H1 (cell line): ENCODE results near the gene NRXN2. TPM values are rescaled to one million over a fixed set of nuclear protein-coding genes. Genes with fewer than 3 reads are reported as not detected.

Experiments used
- CTCF ChIA-PET: fragments of 300-600 bp; sonication (Branson Sonifier 250); formaldehyde crosslinking; loops from one replicate; lab custom pipeline; 2021; ENCODE audit not compliant: partially characterized antibody; lab: Charles Lee
- POLR2A ChIA-PET: fragments of 300-600 bp; sonication (Branson Sonifier 250); formaldehyde crosslinking; loops from one replicate; lab custom pipeline; 2021; ENCODE audit warnings: inconsistent platforms; ENCODE audit not compliant: partially characterized antibody; lab: Charles Lee
- DNase-seq, 2 experiments: peaks; one replicate each; pipeline versions ENCODE4 v3.0.0 to v3.0.0-alpha.2; 2010 to 2022; ENCODE audit warnings: low spot score in 2 of 2, low read depth in 1 of 2, mixed read lengths in 1 of 2
- FAIRE-seq: peaks from 2 replicates; lab custom pipeline; 2011; peaks lifted over from hg19 to GRCh38; lab: Jason Lieb, UNC
- H2AFZ ChIP-seq: 2 replicates; pipeline ENCODE4 v1.8.1; 2012; ENCODE audit warnings: low read length, inconsistent platforms
- H2AK5ac ChIP-seq: 2 replicates; pipeline ENCODE4 v1.6.1; 2013; ENCODE audit warnings: low read depth, low read length
- H2BK120ac ChIP-seq: replicated peaks from 2 replicates; pipeline ENCODE3; 2013; ENCODE audit warnings: low read depth, low read length, inconsistent platforms
- H2BK12ac ChIP-seq: 2 replicates; pipeline ENCODE4 v1.6.1; 2013; ENCODE audit warnings: low read depth, low read length
- H2BK15ac ChIP-seq: 2 replicates; pipeline ENCODE4 v1.6.1; 2013; ENCODE audit warnings: low read length
- H2BK20ac ChIP-seq: 2 replicates; pipeline ENCODE4 v1.6.1; 2013; ENCODE audit warnings: low read length
- H2BK5ac ChIP-seq: 2 replicates; pipeline ENCODE4 v1.6.1; 2013; ENCODE audit warnings: low read depth, low read length
- H3K14ac ChIP-seq: 2 replicates; pipeline ENCODE4 v1.6.1; 2013; ENCODE audit warnings: inconsistent platforms; ENCODE audit not compliant: insufficient read length
- H3K18ac ChIP-seq: 2 replicates; pipeline ENCODE4 v1.6.1; 2013; ENCODE audit warnings: low read length; ENCODE audit errors: extremely low read depth
- H3K23ac ChIP-seq: 2 replicates; pipeline ENCODE4 v1.6.1; 2013; ENCODE audit warnings: inconsistent platforms; ENCODE audit not compliant: insufficient read length
- H3K23me2 ChIP-seq: 2 replicates; pipeline ENCODE4 v1.6.1; 2013; ENCODE audit warnings: low read depth, low read length
- H3K27ac ChIP-seq: 2 replicates; pipeline ENCODE4 v1.6.1; 2011; ENCODE audit warnings: low read depth, low read length, inconsistent platforms
- H3K27me3 ChIP-seq, 4 experiments: replicated peaks in 1 of 4; 1 replicate in 1 of 4; 2 replicates in 3 of 4; pipeline versions ENCODE4 v1.6.1 to v1.8.1; 2011 to 2013; ENCODE audit warnings: low read length in 3 of 4, mild to moderate bottlenecking in 3 of 4, inconsistent platforms in 2 of 4, mixed read lengths in 2 of 4, moderate library complexity in 1 of 4; ENCODE audit not compliant: control insufficient read depth in 3 of 4, insufficient read depth in 3 of 4; ENCODE audit errors: extremely low read depth in 1 of 4
- H3K36me3 ChIP-seq, 4 experiments: 2 replicates each; pipeline versions ENCODE4 v1.6.1 to v1.8.1; 2011 to 2013; ENCODE audit warnings: mild to moderate bottlenecking in 4 of 4, low read length in 3 of 4, moderate library complexity in 2 of 4, control low read depth in 1 of 4, inconsistent platforms in 1 of 4; ENCODE audit not compliant: insufficient read depth in 4 of 4, control insufficient read depth in 2 of 4
- H3K4ac ChIP-seq: replicated peaks from 2 replicates; pipeline ENCODE3; 2013; ENCODE audit warnings: low read length, low read depth, mixed read lengths, inconsistent platforms; ENCODE audit not compliant: insufficient read length
- H3K4me1 ChIP-seq, 4 experiments: replicated peaks in 1 of 4; 1 replicate in 1 of 4; 2 replicates in 3 of 4; pipeline versions ENCODE4 v1.6.1 to v1.8.1; 2011 to 2013; ENCODE audit warnings: low read length in 3 of 4, inconsistent platforms in 2 of 4, mixed read lengths in 1 of 4; ENCODE audit not compliant: insufficient read depth in 4 of 4, control insufficient read depth in 3 of 4
- H3K4me2 ChIP-seq, 2 experiments: 2 replicates each; pipeline versions ENCODE4 v1.6.1 to v1.8.1; 2011 to 2013; ENCODE audit warnings: low read depth in 2 of 2, low read length in 2 of 2, control low read depth in 1 of 2, inconsistent platforms in 1 of 2, mild to moderate bottlenecking in 1 of 2; ENCODE audit not compliant: insufficient read depth in 1 of 2
- H3K4me3 ChIP-seq, 4 experiments: fragments of 200-600, 300-600 bp in 1 of 4; sonication (generic), shearing (Covaris generic), sonication (Bioruptor Twin) in 1 of 4; 2 replicates each; pipeline versions ENCODE4 v1.5.1 to v1.8.1; 2011 to 2016; ENCODE audit warnings: low read length in 4 of 4, low read depth in 3 of 4, control low read depth in 2 of 4, inconsistent platforms in 2 of 4, mild to moderate bottlenecking in 2 of 4, mixed read lengths in 1 of 4, moderate library complexity in 1 of 4; ENCODE audit not compliant: insufficient read depth in 2 of 4; ENCODE audit errors: extremely low read depth in 1 of 4
- H3K56ac ChIP-seq: replicated peaks from 2 replicates; pipeline ENCODE3; 2013; ENCODE audit warnings: low read depth, mild to moderate bottlenecking, mixed read lengths, low read length, inconsistent platforms; ENCODE audit not compliant: insufficient read length
- H3K79me1 ChIP-seq: 2 replicates; pipeline ENCODE4 v1.6.1; 2013; ENCODE audit warnings: low read depth, low read length, control low read depth
- H3K79me2 ChIP-seq, 2 experiments: 2 replicates each; pipeline versions ENCODE4 v1.6.1 to v1.8.1; 2012 to 2013; ENCODE audit warnings: low read length in 2 of 2, mild to moderate bottlenecking in 2 of 2, inconsistent platforms in 1 of 2; ENCODE audit not compliant: insufficient read depth in 2 of 2, control insufficient read depth in 1 of 2
- H3K9ac ChIP-seq, 4 experiments: replicated peaks in 1 of 4; 1 replicate in 1 of 4; 2 replicates in 3 of 4; pipeline versions ENCODE4 v1.6.1 to v1.8.1; 2011 to 2013; ENCODE audit warnings: low read depth in 3 of 4, low read length in 3 of 4, control low read depth in 2 of 4, mild to moderate bottlenecking in 2 of 4, moderate library complexity in 2 of 4, inconsistent platforms in 1 of 4; ENCODE audit errors: extremely low read depth in 1 of 4
- H3K9me3 ChIP-seq, 2 experiments: 2 replicates each; pipeline versions ENCODE4 v1.6.1 to v1.8.1; 2012 to 2013; ENCODE audit warnings: mild to moderate bottlenecking in 2 of 2, moderate library complexity in 2 of 2, control low read depth in 1 of 2, inconsistent platforms in 1 of 2, low read depth in 1 of 2, low read length in 1 of 2, mixed read lengths in 1 of 2; ENCODE audit not compliant: insufficient read depth in 2 of 2
- H4K20me1 ChIP-seq, 2 experiments: replicated peaks in 1 of 2; 2 replicates each; pipeline versions ENCODE3 to v1.8.1; 2011 to 2013; ENCODE audit warnings: inconsistent platforms in 2 of 2, low read length in 2 of 2, mild to moderate bottlenecking in 1 of 2; ENCODE audit not compliant: insufficient read depth in 2 of 2, control insufficient read depth in 1 of 2
- H4K5ac ChIP-seq: 2 replicates; pipeline ENCODE4 v1.6.1; 2013; ENCODE audit warnings: low read length, low read depth, mixed read lengths, inconsistent platforms; ENCODE audit not compliant: insufficient read length
- H4K8ac ChIP-seq: 2 replicates; pipeline ENCODE4 v1.8.0; 2013; ENCODE audit warnings: mild to moderate bottlenecking, moderate library complexity, low read length, inconsistent platforms; ENCODE audit not compliant: insufficient read depth; ENCODE audit errors: extremely low read depth
- H4K91ac ChIP-seq: replicated peaks from 2 replicates; pipeline ENCODE3; 2013; ENCODE audit warnings: low read length, mixed read lengths, inconsistent platforms; ENCODE audit not compliant: insufficient read length
- BRCA1 ChIP-seq: IDR thresholded peaks from 2 replicates; pipeline ENCODE4 v1.6.1; 2012; ENCODE audit warnings: low read depth, low read length, improper control_type of control experiment
- KDM4A ChIP-seq: IDR thresholded peaks from one replicate; pipeline ENCODE4 v1.7.1; 2012; ENCODE audit warnings: low read depth, mild to moderate bottlenecking, moderate library complexity, low read length, inconsistent platforms; ENCODE audit not compliant: severe bottlenecking
- SP1 ChIP-seq: IDR thresholded peaks from 2 replicates; pipeline ENCODE4 v1.6.1; 2011; ENCODE audit warnings: low read depth, low read length
- SP2 ChIP-seq: IDR thresholded peaks from 2 replicates; pipeline ENCODE4 v1.6.1; 2012; ENCODE audit warnings: mild to moderate bottlenecking, low read length, inconsistent platforms
- SP4 ChIP-seq: IDR thresholded peaks from 2 replicates; pipeline ENCODE4 v1.6.1; 2012; ENCODE audit warnings: low read length, inconsistent platforms
- WGBS, 2 experiments: shearing (Covaris generic) in 1 of 2; methylation state at CpG; one replicate each; pipeline versions ENCODE4 v1.1.6 to v1.1.7; 2013 to 2015; ENCODE audit warnings: low lambda C conversion rate in 2 of 2, mixed read lengths in 2 of 2, inconsistent platforms in 1 of 2, low coverage in 1 of 2, missing lambda C conversion rate in 1 of 2; ENCODE audit not compliant: insufficient replicate concordance in 2 of 2, insufficient coverage in 1 of 2, insufficient read length in 1 of 2; ENCODE audit errors: extremely low coverage in 1 of 2, missing lambda C conversion rate in 1 of 2; 5-methylcytosine and 5-hydroxymethylcytosine counted together
- polyA plus RNA-seq, 7 experiments: library from polyadenylated mRNA; depleted of rRNA in 3 of 7; stranded (reverse) in 5 of 7; unstranded in 2 of 7; fragments of >200 nt in 5 of 7; fragments of 200-250 nt in 2 of 7; gene quantifications; 1 replicate in 5 of 7; 2 replicates in 1 of 7; 4 replicates in 1 of 7; pipeline versions ENCODE4 v1.2.1 to v1.2.3, GENCODE V29; 2011 to 2013; ENCODE audit warnings: missing spikeins in 2 of 7, mixed read lengths in 2 of 7
- total RNA-seq: library from RNA; stranded (reverse); fragmentation: NEBNext Ultra II Directional; extraction: Animal tissue kit (Norgen Biotek cat#: 25700); gene quantifications from 2 replicates; pipeline ENCODE4 v1.2.1, GENCODE V29; 2021

NRXN2 gene
- total and polyA plus RNA-seq, 2 of the 8 experiments (the other 6 are each of a cell fraction or from before 2014, with no cell fraction given), result 1.3 to 11.5 TPM

DNA sequence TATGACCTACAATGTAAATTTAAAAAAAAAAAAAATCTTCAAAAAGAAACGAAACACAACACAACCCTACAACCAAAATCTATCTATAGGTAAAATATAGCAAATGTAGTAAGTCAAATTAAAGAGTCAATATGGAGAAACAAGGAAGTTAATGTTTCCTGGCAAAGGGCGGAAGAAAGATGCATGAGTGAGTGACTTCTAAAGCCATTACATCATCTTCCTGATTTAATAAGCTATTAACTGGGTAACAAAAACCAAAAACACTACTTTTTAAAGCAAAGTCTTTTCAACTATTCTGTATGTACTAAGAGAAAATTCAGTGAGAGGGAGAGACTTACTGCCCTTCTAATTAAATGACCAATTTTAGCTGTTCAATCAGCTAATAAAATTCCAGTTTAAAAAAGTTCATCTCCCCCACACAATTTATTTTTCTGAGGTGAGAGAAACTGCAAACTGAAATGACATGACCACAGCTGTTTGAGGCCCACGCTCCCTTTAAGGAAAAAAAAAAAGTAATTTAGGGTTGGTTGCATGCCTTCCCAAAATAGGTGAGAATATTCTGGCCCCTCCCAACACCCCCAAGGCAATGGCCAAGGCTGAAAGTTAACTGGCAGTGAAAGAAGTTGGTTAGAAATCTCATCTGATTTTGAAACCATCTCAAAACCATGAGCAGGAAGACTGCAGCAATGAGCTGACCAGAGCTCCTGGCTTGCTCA, 49.5 kb upstream of the NRXN2 start:
- DNase-seq, result no peak
- Histone ChIP-seq H4K5ac (no peak overlapping the region), H3K4ac (no peak overlapping the region), H3K14ac (no peak overlapping the region), H4K91ac (no peak overlapping the region), H3K9ac (no peak overlapping the region), H3K4me3 (no peak overlapping the region), H3K36me3 (peaks cover 74 to 97% (median 94%) of the 10 kb centered on the region in 4 experiments), H3K23me2 (peaks cover 5% of the 10 kb centered on the region), H2AFZ (no peak overlapping the region), H2BK15ac (no peak overlapping the region), H3K4me1 (peaks cover 1 to 6% (median 4%) of the 10 kb centered on the region in 4 experiments; a peak in 5 of 7 replicates), H2AK5ac (no peak overlapping the region), H3K79me2 (peaks cover 29 to 75% of the 10 kb centered on the region in 2 experiments), H2BK20ac (no peak overlapping the region), H3K9me3 (no peaks in the 10 kb centered on the region), H3K18ac (no peak overlapping the region), H3K4me2 (no peak overlapping the region), H2BK5ac (no peak overlapping the region), H2BK12ac (no peak overlapping the region), H2BK120ac (no peak overlapping the region), H3K56ac (no peak overlapping the region), H4K8ac (no peak overlapping the region), H3K23ac (no peak overlapping the region), H4K20me1 (peaks cover 43 to 57% of the 10 kb centered on the region in 2 experiments), H3K27ac (no peak overlapping the region), H3K27me3 (no peaks in the 10 kb centered on the region; a peak in 1 of 7 replicates), H3K79me1 (peaks cover 9% of the 10 kb centered on the region)
- TF ChIP-seq SP2 (no peak), BRCA1 (no peak), KDM4A (no peak), SP4 (no peak), SP1 (no peak)
- ChIA-PET CTCF (interaction anchor here (0.7 to 23.6 kb wide), 3 partner anchors 8 to 90 kb away, joined by 3 to 376 read pairs (median 35); partner anchors contain the start of gene RASGRP2), POLR2A (interaction anchor here (0.6 to 29.2 kb wide), 9 partner anchors 9 to 702 kb away, joined by 3 to 1087 read pairs (median 4); partner anchors contain the start of genes PYGM and RASGRP2)
- FAIRE-seq, result no peak
- WGBS, 2 experiments, result 97% methylated on average over 3 of the region's 3 CpGs; no CpG with 5 or more reads in 1 of the 2 experiments
